ENCODE measurements around the gene MOB3B. TPM values are rescaled to one million over a fixed set of nuclear protein-coding genes. Genes with fewer than 3 reads are reported as not detected.
"Not testable (repeated sequence)": the region's sequence is repeated elsewhere in the genome, so short reads cannot be mapped to it uniquely, and the experiment has no call there.

The MOB3B gene
- total RNA-seq, 2 experiments from 2014 or later = 0.40 to 0.44 TPM

- ChIA-PET POLR2A (no interaction called here), CTCF (interaction anchor here (0.6 kb wide), 1 partner anchor 26 kb away, joined by 4 read pairs; no protein-coding TSS in a partner anchor)
Measured at GRCh38 chr9:27527702-27528075, 1.9 kb downstream of the MOB3B start.

- ChIA-PET CTCF (no interaction called here), POLR2A (no interaction called here)
Measured at GRCh38 chr9:27524236-27524635, 5.4 kb downstream of the MOB3B start, which contains the start of gene IFNK. TSS of gene IFNK (plus strand) at chr9:27524290. CDS start at chr9:27524337, 47 bp downstream.

- CTCF ChIA-PET = no interaction called here
- POLR2A ChIA-PET = no interaction called here
Measured at GRCh38 chr9:27523141-27523540, 6.5 kb downstream of the MOB3B start.

- CTCF ChIA-PET = no interaction called here
- POLR2A ChIA-PET = no interaction called here
Measured at GRCh38 chr9:27520986-27521385, 8.6 kb downstream of the MOB3B start.

- ChIA-PET CTCF (no interaction called here), POLR2A (no interaction called here)
Measured at GRCh38 chr9:27519466-27520465, 9.8 kb downstream of the MOB3B start.

GRCh38 chr9:27518809-27519208, 10.8 kb downstream of the MOB3B start:
- CTCF ChIA-PET = no interaction called here
- POLR2A ChIA-PET = no interaction called here

- CTCF ChIA-PET = no interaction called here
- POLR2A ChIA-PET = no interaction called here
Measured at GRCh38 chr9:27518006-27518405, 11.6 kb downstream of the MOB3B start.

GRCh38 chr9:27514551-27514950, 15.1 kb downstream of the MOB3B start:
- CTCF ChIA-PET = interaction anchor here (2.1 kb wide), 1 partner anchor 15 kb away, joined by 6 read pairs; the partner anchor contains the start of gene MOB3B
- POLR2A ChIA-PET = no interaction called here

GRCh38 chr9:27511771-27512170, 17.8 kb downstream of the MOB3B start:
- ChIA-PET POLR2A (no interaction called here), CTCF (no interaction called here)

- CTCF ChIA-PET = no interaction called here
- POLR2A ChIA-PET = no interaction called here
Measured at GRCh38 chr9:27510780-27511179, 18.8 kb downstream of the MOB3B start.

- POLR2A ChIA-PET = no interaction called here
- CTCF ChIA-PET = no interaction called here
Measured at GRCh38 chr9:27506981-27507380, 22.6 kb downstream of the MOB3B start.

- CTCF ChIA-PET = no interaction called here
Measured at GRCh38 chr9:27505744-27506161, 23.9 kb downstream of the MOB3B start.

GRCh38 chr9:27504259-27504658, 25.4 kb downstream of the MOB3B start:
- ChIA-PET POLR2A (no interaction called here), CTCF (no interaction called here)

More at GRCh38 chr9:27505744-27506161, 23.9 kb downstream of the MOB3B start:
- POLR2A ChIA-PET = no interaction called here

- ChIA-PET POLR2A (no interaction called here), CTCF (no interaction called here)
Measured at GRCh38 chr9:27503623-27504022, 26.0 kb downstream of the MOB3B start.

GRCh38 chr9:27500902-27501301, 28.7 kb downstream of the MOB3B start:
- CTCF ChIA-PET = interaction anchor here (0.6 kb wide), 2 partner anchors 26 to 36 kb away, joined by 4 read pairs; no protein-coding TSS in a partner anchor
- POLR2A ChIA-PET = not testable (repeated sequence)

GRCh38 chr9:27499451-27499850, 30.2 kb downstream of the MOB3B start:
- ChIA-PET CTCF (no interaction called here), POLR2A (no interaction called here)

- CTCF ChIA-PET = no interaction called here
Measured at GRCh38 chr9:27497883-27498417, 31.7 kb downstream of the MOB3B start.

GRCh38 chr9:27496135-27496504, 33.5 kb downstream of the MOB3B start:
- POLR2A ChIA-PET = no interaction called here
- CTCF ChIA-PET = no interaction called here

More at GRCh38 chr9:27497883-27498417, 31.7 kb downstream of the MOB3B start:
- POLR2A ChIA-PET = no interaction called here

- ChIA-PET POLR2A (no interaction called here), CTCF (no interaction called here)
Measured at GRCh38 chr9:27495480-27496134, 34.0 kb downstream of the MOB3B start.

- CTCF ChIA-PET = no interaction called here
- POLR2A ChIA-PET = no interaction called here
Measured at GRCh38 chr9:27491154-27491553, 38.5 kb downstream of the MOB3B start.
